Uterus (tissue), 2 donors: ENCODE measurements around the gene PRAMEF11.
"Not testable (repeated sequence)": the region's sequence is repeated elsewhere in the genome, so short reads cannot be mapped to it uniquely, and the experiment has no call there.

Source experiments
- CTCF ChIP-seq, 4 experiments: fragments of 200-600 bp in 2 of 4; fragments of 450-650 bp in 2 of 4; sonication (generic) in 2 of 4; IDR thresholded peaks; one replicate each; pipeline ENCODE4 v1.5.1; 2016 to 2019; ENCODE audit warnings: antibody characterized with exemption in 4 of 4, mild to moderate bottlenecking in 2 of 4, moderate library complexity in 1 of 4
- POLR2A ChIP-seq, 2 donors: fragments of 450-650 bp; IDR thresholded peaks; one replicate each; pipeline ENCODE4 v1.6.1; 2016; ENCODE audit warnings: antibody characterized with exemption in 2 of 2, mild to moderate bottlenecking in 1 of 2, moderate library complexity in 1 of 2

- not testable (repeated sequence) for TF ChIP-seq POLR2A, CTCF (IDR thresholded peaks at IDR 0.05)
Measured at GRCh38 chr1:12878453-12878852, 47.2 kb upstream of the PRAMEF11 start.
